NCI-H1694 treated with DMSO at 0.1 percent for 48 hours (cell line): ENCODE results near the gene DTNBP1.
"Not testable (repeated sequence)": the region's sequence is repeated elsewhere in the genome, so short reads cannot be mapped to it uniquely, and the experiment has no call there.

Experiments
- DNase-seq: peaks from one replicate; lab custom pipeline; 2025; lab: John Stamatoyannopoulos, UW

DTNBP1 gene

DNA sequence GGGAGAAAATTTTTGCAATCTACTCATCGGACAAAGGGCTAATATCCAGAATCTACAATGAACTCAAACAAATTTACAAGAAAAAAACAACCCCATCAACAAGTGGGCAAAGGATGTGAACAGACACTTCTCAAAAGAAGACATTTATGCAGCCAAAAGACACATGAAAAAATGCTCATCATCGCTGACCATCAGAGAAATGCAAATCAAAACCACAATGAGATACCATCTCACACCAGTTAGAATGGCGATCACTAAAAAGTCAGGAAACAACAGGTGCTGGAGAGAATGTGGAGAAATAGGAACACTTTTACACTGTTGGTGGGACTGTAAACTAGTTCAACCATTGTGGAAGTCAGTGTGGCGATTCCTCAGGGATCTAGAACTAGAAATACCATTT is 4.1 kb upstream of the DTNBP1 start:
- not testable (repeated sequence) for DNase-seq

GRCh38 chr6:15665237-15665636 is 2.4 kb upstream of the DTNBP1 start:
- DNase-seq, result no peak

DNA sequence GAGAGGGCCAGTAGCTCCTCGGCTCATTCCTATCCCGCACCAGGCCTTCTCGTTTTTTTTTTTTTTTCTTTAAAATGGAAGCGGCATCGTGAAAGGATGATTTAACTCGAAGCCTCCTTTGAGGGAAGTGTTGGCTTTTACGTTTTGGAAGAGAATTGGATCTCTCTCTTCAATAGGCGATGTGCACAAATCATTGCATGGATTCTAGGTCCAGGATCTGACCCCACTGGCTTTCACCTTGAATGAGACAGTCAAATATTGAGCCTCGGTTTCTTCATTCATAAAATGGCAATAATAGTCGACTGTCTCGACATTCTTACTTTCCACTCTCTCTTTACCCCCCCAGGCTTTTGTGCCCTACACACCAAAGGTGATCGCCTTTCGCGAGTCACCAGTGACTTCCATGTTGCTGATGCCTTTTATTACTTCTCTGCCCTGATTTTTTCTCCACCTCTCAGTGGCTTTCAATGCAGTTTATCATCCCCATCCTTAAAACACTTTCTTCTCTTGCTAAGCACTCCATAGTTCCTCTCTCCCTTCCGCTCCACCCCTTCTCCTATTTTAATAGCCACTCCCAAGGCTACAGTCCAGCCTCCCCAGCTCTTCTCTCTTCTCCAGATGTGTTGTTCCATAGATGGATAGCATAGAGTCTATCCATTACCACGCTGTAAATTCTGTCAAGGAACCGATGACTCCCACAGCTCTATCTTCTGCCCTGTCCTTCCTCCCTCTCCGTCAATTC is 473 bp upstream of the DTNBP1 start:
- no peak for DNase-seq

GRCh38 chr6:15661853-15662325 is 939 bp downstream of the DTNBP1 start:
- no peak for DNase-seq

DNA sequence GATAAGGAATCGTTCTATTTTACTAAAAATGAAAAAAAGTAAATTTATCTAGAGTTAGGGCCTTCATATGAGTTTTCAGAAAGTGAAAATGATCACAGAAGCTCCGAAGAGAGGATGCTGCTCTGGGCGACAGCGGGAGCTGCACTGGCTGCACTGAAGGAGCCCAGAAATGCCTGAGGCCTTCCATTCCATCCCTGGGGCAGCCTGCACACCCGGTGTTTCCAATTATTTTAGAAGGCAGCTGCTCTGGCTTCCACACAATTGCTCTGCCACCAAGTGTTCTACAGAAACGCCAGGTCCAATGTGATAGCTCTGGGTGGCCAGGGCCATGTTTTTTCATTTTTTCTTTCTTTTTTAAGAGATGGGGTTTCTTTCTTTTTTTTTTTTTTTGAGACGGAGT is 3.6 kb downstream of the DTNBP1 start:
- no peak for DNase-seq

DNA sequence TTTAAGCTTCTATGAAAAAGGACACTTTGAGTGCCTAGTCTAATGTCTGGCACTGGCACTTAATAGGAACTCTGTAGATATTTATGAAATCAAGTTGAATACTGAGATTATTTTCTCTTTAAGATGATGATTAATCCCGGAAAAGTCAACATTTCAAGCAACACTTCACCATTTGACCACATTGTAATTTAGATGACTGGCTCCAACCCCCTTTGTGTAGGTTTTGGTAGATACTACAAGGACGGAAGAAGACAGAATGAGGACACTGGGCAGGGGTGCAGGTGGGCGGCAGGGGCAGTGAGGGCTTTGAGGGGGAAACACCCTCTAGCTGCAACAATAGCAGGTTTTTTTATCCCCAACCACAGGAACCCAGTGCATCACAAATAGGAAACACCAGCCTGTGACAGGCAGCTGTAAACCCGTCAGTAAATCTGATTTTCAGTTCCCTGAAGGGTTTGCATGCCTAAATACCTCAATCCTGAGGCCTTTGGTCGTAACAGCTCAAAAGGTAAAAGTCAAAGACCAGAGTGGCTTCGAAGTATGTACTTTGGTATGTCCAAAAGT is 4.6 kb downstream of the DTNBP1 start:
- DNase-seq, result no peak

GRCh38 chr6:15657290-15657689 is 5.5 kb downstream of the DTNBP1 start:
- no peak for DNase-seq

DNA sequence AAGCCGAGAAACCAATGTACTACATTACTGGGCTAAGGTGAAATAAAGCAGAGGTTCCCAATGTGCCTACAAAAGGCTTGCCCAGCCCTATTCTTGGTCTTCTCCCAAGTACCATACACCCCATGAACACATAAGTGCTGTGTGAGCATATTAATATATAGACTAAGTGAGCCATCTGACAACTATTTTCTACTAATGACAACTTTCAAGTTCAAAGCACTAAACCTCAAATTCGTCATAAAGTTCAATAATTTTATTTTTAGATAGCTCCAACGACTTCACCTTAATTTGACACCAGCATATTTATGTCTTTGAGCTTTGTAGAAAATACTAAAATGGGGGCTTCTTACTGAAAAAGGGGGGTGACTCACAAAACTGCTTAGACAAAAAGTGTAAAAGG is 6.7 kb downstream of the DTNBP1 start:
- no peak for DNase-seq

- no peak for DNase-seq
Measured at GRCh38 chr6:15654250-15654649, 8.6 kb downstream of the DTNBP1 start.

- no peak for DNase-seq
Measured at GRCh38 chr6:15653581-15653980, 9.2 kb downstream of the DTNBP1 start.

- not testable (repeated sequence) for DNase-seq
Measured at GRCh38 chr6:15650004-15650559, 12.7 kb downstream of the DTNBP1 start.

GRCh38 chr6:15644904-15645303 is 17.9 kb downstream of the DTNBP1 start:
- no peak for DNase-seq

GRCh38 chr6:15643542-15643941 is 19.3 kb downstream of the DTNBP1 start:
- no peak for DNase-seq

GRCh38 chr6:15642276-15642675 is 20.6 kb downstream of the DTNBP1 start:
- DNase-seq, result no peak

GRCh38 chr6:15638373-15638772 is 24.5 kb downstream of the DTNBP1 start:
- DNase-seq, result no peak

- no peak for DNase-seq
Measured at GRCh38 chr6:15631432-15631831, 31.4 kb downstream of the DTNBP1 start.

GRCh38 chr6:15630202-15630601 is 32.6 kb downstream of the DTNBP1 start:
- DNase-seq, result no peak

DNA sequence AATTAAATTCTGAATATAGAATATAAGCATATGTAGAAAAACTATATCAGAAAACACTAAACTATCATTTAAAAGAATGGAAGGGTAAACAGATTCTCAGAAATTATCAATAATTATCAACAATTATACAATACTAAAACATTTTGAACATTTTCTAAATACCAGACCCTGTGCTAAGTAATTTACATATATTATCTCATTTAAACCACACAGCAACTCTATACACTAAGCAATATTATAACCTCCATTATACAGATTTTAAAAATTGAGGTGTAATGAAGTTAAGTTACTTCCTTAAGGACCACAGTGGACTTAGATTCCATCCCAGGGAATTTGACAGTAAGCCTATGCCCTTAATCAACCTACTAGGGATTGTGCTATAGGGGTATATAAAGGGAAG is 33.3 kb downstream of the DTNBP1 start:
- DNase-seq, result no peak

- DNase-seq, result no peak
Measured at GRCh38 chr6:15628499-15629131, 34.2 kb downstream of the DTNBP1 start.

GRCh38 chr6:15627821-15628220 is 35.0 kb downstream of the DTNBP1 start:
- no peak for DNase-seq

DNA sequence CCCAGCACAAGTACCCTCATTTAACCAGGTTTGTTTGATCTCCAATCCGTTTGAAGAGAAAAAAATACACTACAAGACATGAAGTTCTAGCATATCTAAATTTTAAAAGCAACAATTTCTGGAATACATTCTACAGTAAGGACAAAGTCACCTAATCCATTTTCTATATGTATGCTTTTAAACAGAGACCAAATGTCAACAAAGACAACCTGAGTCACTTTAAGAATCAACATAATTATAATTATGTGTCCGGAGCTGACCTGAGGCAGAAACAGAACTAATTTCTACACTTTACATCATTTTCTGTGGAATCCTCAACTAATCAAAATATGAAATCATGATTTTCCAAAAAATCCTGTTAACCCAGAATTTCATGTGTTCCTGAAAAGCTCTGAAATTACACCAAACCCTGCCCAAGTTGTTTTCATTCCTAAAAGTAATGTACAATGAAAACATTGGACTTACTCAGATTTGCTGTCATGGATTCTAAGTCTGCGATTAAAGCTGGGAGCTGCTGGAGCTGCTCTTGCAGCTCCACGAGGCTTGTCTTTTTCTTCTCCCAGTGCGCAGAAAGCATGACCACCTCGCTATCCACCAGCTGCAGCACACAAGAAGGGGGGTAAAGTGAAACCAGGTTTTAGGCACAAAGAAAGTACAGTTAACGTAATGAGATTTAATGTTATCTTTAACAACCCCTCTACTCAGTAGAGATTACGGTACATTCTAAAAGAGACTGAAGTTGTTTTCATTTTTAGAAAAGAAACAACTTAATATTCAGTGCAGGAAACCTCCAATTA is 35.8 kb downstream of the DTNBP1 start:
- no peak for DNase-seq

- DNase-seq, result no peak
Measured at GRCh38 chr6:15626160-15626559, 36.7 kb downstream of the DTNBP1 start.
